Measurements from ENCODE around the gene RNU1-2. TPM values are rescaled to one million over a fixed set of nuclear protein-coding genes. Genes with fewer than 3 reads are reported as not detected.
"Not testable (repeated sequence)": the region's sequence is repeated elsewhere in the genome, so short reads cannot be mapped to it uniquely, and the experiment has no call there.

Gene RNU1-2
- total RNA-seq, 1 donor from 2014 or later: under 0.01 TPM

- DNase-seq (ENCODE audit: low read depth); H3K27me3 ChIP-seq (ENCODE audit: control insufficient read depth, insufficient read depth, low read length); H3K36me3 ChIP-seq (ENCODE audit: control insufficient read depth, insufficient read depth, low read length); H3K4me3 ChIP-seq (ENCODE audit: low read depth, low read length): not testable (repeated sequence)
Measured at GRCh38 chr1:16894338-16894737, 1.4 kb upstream of the RNU1-2 start.

GRCh38 chr1:16895233-16895597 lies 565 bp upstream of the RNU1-2 start:
- DNase-seq (ENCODE audit: low read depth); H3K27me3 ChIP-seq (ENCODE audit: control insufficient read depth, insufficient read depth, low read length); H3K36me3 ChIP-seq (ENCODE audit: control insufficient read depth, insufficient read depth, low read length): not testable (repeated sequence)
- H3K4me3 ChIP-seq (ENCODE audit: low read depth, low read length): peak overlapping the region; percentile 33

- peak overlapping the region; percentile 2 for H3K4me3 ChIP-seq (ENCODE audit: low read depth, low read length)
- not testable (repeated sequence) for H3K36me3 ChIP-seq (ENCODE audit: control insufficient read depth, insufficient read depth, low read length); DNase-seq (ENCODE audit: low read depth); H3K27me3 ChIP-seq (ENCODE audit: control insufficient read depth, insufficient read depth, low read length)
Measured at GRCh38 chr1:16896316-16897055, 706 bp downstream of the RNU1-2 start.

- DNase-seq (ENCODE audit: low read depth); H3K4me3 ChIP-seq (ENCODE audit: low read depth, low read length); H3K36me3 ChIP-seq (ENCODE audit: control insufficient read depth, insufficient read depth, low read length); H3K27me3 ChIP-seq (ENCODE audit: control insufficient read depth, insufficient read depth, low read length): not testable (repeated sequence)
Measured at GRCh38 chr1:16897653-16898052, 1.9 kb downstream of the RNU1-2 start.

- not testable (repeated sequence) for DNase-seq (ENCODE audit: low read depth); H3K36me3 ChIP-seq (ENCODE audit: control insufficient read depth, insufficient read depth, low read length); H3K27me3 ChIP-seq (ENCODE audit: control insufficient read depth, insufficient read depth, low read length); H3K4me3 ChIP-seq (ENCODE audit: low read depth, low read length)
Measured at GRCh38 chr1:16898298-16898697, 2.5 kb downstream of the RNU1-2 start.

- not testable (repeated sequence) for H3K36me3 ChIP-seq (ENCODE audit: control insufficient read depth, insufficient read depth, low read length); H3K27me3 ChIP-seq (ENCODE audit: control insufficient read depth, insufficient read depth, low read length); DNase-seq (ENCODE audit: low read depth); H3K4me3 ChIP-seq (ENCODE audit: low read depth, low read length)
Measured at GRCh38 chr1:16899020-16899419, 3.2 kb downstream of the RNU1-2 start.

- H3K27me3 ChIP-seq (ENCODE audit: control insufficient read depth, insufficient read depth, low read length): no peaks in the 10 kb centered on the region
- H3K36me3 ChIP-seq (ENCODE audit: control insufficient read depth, insufficient read depth, low read length): no peaks in the 10 kb centered on the region
- no peak overlapping the region for H3K4me3 ChIP-seq (ENCODE audit: low read depth, low read length)
- no peak for DNase-seq (ENCODE audit: low read depth)
- TF ChIP-seq CTCF (IDR thresholded peaks at IDR 0.05; ENCODE audit: insufficient read depth, low read length, poor library complexity, severe bottlenecking): peak; percentile 38
Measured at GRCh38 chr1:16900751-16901150, 5.0 kb downstream of the RNU1-2 start.

- not testable (repeated sequence) for H3K36me3 ChIP-seq (ENCODE audit: control insufficient read depth, insufficient read depth, low read length); H3K4me3 ChIP-seq (ENCODE audit: low read depth, low read length); H3K27me3 ChIP-seq (ENCODE audit: control insufficient read depth, insufficient read depth, low read length); DNase-seq (ENCODE audit: low read depth)
Measured at GRCh38 chr1:16901371-16901770, 5.6 kb downstream of the RNU1-2 start.

- no peak for DNase-seq (ENCODE audit: low read depth)
- no peaks in the 10 kb centered on the region for H3K36me3 ChIP-seq (ENCODE audit: control insufficient read depth, insufficient read depth, low read length)
- H3K27me3 ChIP-seq (ENCODE audit: control insufficient read depth, insufficient read depth, low read length): no peaks in the 10 kb centered on the region
- TF ChIP-seq CTCF (IDR thresholded peaks at IDR 0.05; ENCODE audit: insufficient read depth, low read length, poor library complexity, severe bottlenecking): peak; percentile 4
- no peak overlapping the region for H3K4me3 ChIP-seq (ENCODE audit: low read depth, low read length)
Measured at GRCh38 chr1:16903054-16903453, 7.3 kb downstream of the RNU1-2 start.

All from kidney epithelial cell (primary cell).